HS-27A (cell line): Measurements from ENCODE around the gene SH3RF3.
A peak's percentile ranks its signal among the peaks of the same experiment; 100 is the strongest.

Experiments
- DNase-seq: peaks from one replicate; pipeline ENCODE4 v3.0.0-alpha.2; 2012; ENCODE audit warnings: low read depth, missing footprints

The SH3RF3 gene

DNA sequence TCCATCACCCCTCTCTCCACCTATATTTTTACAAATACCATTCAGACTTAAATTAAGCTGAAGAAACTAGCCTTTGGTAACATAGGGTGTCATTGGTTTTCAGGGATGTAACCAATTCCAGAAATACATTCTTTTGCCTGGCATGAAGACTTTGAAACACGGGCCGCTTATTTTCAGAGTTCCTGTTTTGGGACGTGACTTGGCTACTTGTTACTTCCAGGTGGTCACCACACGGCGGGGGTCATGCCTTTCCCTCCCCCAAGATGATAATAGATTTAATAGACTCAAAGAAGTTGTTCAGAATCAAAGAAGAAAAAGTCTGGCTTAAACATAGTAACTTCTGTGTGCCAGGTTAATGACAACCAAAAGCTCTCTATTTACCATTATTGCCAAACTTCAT lies 374.2 kb downstream of the SH3RF3 start:
- no peak for DNase-seq

- DNase-seq = no peak
Measured at GRCh38 chr2:109507217-109507616, 378.2 kb downstream of the SH3RF3 start.

- no peak for DNase-seq
Measured at GRCh38 chr2:109507828-109508227, 378.8 kb downstream of the SH3RF3 start.

GRCh38 chr2:109508556-109508955 lies 379.6 kb downstream of the SH3RF3 start:
- DNase-seq = no peak

- peak; percentile 84 for DNase-seq
Measured at GRCh38 chr2:109510136-109511028, 381.4 kb downstream of the SH3RF3 start.

DNA sequence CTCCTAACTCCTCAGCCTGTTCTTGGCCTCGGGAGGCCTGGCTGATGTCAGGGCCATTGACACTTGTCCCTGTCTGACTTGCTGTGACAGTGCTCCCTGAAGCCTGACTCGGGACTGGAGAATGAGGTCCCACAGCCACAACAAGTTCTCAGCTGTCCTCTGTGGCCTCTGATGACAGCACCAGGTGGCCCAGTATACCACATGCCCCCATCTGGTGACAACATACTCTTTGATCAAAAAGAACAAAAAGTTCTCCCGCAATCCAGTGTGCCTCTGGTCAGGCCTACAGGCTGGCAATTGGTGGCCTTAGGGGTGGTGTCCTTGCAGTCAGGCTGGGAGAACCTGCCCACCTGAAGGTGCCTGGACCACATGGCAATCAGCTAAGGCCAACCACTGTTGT lies 382.2 kb downstream of the SH3RF3 start:
- DNase-seq = no peak

DNA sequence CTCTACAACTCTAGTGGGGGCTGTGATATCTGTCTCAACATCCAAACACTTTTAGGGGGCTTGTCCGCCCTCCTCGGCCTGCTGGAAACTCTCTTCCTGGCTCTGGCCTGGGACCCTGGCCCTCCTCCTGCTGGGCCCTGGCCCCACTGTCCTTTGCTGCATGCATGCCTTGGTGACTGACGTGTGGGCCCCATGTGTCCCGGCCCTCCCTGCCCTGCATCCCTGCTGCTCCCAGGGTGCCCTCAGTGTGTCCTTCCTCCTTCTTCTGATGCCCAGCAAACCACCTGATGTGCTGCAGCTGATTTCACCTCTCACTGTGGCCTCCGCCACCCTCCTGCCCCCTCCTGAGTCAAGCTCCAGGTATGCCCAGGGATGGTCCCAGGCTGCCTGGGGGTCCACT lies 383.1 kb downstream of the SH3RF3 start:
- DNase-seq = no peak

DNA sequence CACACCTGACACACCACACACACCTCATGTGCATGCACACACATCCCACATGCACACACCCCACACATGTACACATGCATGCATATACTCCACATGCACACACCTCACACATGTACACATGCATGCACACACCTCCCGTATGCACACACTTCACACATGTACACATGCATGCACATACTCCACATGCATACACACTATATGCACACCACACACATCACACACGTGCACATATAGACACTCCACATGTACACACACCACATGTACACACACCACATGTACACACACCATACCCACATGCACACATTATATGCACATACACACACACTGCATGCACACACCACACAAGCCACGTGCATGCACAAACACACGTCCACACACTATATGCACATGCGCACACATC lies 384.2 kb downstream of the SH3RF3 start:
- DNase-seq = no peak

GRCh38 chr2:109513749-109514588 lies 385.0 kb downstream of the SH3RF3 start:
- peak; percentile 56 for DNase-seq

GRCh38 chr2:109514857-109515256 lies 385.9 kb downstream of the SH3RF3 start:
- DNase-seq = no peak

- peak; percentile 49 for DNase-seq
Measured at GRCh38 chr2:109516445-109517117, 387.6 kb downstream of the SH3RF3 start.

DNA sequence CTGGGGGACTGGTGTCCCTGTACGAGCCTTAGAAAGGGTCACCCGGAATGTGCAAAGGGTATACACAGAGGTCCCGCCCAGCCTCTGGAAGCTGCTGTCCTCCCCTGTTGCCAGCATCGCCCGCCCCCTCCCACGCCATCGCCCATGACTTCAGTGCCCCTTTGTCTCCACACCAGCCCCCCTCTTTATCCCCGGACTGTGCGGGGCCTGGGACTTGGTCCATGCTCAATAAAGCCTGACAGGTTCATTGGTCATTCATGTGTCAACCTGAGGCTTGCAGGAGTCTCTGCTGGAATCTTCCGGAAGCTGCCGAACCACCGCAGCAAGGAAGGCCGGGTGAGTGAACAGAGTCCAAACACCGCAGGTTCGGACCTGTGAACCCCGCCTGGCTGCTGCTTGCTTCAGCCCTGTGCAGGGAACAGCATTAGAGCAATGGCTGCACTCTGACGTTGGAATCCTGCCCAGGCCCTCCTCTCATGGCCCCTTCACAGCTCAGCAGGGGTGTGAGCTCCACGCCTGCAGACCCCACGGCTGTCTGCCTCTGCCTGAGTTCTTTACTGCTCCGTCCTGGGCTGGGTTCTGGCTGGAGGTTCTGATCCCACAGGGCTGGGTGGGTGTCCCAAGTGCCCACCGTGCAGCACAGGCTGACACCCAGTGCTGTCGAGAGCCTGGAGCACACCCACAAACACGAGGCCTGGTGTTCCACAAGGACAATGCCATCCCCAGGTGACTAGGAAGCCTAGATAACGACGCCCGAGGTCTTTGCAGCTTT lies 388.3 kb downstream of the SH3RF3 start:
- DNase-seq = no peak

DNA sequence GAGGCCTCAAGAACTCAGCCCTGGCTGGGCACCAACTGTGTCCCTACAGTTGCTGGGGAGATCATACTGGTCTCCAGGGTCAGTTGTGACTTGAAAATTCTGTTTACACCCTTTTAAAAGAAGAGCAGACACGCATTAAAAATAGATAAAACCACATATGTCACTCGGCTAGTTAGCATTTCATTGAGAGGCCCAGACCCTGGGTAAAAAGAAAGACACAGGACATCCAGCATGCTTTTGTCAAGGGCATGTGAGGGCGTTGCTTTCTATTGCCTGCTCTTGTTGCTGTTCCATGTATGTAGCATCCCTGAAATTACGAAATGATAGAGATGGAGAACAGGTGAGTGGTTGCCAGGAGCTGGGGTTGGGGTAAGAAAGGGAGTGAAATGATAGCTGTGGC lies 390.5 kb downstream of the SH3RF3 start:
- no peak for DNase-seq

DNA sequence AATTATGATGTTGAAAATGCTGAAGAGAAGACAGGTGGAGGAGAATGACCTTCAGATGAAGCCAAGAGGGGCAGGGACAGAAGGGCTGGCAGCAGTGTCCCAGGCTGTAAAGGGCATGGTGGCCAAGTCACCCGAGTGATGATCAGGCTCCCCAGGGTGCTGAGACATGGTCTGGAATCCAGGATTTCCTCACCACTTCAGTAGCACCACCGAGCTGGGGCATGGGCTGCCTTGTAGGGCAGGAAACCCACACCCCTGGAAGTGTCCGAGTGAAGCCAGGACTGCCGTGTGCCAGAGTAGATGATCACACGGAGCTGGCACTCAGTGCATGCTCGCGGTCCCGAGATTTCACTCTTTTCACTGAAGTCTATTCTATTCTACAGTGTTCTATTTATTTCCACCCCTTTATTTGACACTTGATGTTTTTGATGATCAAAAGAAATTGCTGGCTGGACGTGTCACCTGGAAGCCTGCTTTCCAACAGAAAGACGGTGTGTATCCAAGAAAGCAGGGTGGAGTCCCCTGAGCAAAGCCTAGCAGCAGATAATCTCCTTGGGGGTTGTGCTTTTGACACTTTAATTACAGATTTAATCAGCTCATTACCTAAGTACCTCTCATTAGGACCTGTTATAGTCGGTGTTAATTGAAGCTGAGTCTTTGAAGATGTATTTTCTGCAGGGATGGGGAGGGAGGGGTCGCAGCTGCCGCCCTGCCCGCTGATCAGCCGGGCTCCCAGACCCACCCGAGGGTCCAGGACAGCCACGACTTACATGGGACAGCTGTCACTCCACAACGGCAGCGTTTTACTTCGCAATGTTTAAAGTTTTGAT lies 392.4 kb downstream of the SH3RF3 start:
- DNase-seq = no peak

- DNase-seq = no peak
Measured at GRCh38 chr2:109522063-109522374, 393.0 kb downstream of the SH3RF3 start.

DNA sequence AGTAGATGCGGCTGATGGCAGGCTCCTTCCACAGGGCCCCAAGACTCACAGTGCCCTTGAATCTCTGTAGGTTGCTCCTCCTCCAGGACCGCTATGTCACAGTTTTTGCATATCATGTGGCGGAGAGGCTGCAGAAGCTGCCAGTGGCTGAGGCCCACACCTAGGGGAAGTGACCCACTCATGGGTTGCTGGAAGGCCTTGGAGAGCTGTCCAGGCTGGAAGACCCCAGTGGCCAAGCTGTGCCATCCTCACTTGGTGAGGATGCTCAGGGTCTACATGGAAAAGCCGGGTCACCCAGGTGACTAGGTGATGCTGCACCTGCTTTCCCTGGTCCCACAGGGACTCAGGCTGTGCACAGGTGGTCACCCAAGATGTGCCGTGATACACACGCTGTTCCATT lies 394.1 kb downstream of the SH3RF3 start:
- DNase-seq = no peak

DNA sequence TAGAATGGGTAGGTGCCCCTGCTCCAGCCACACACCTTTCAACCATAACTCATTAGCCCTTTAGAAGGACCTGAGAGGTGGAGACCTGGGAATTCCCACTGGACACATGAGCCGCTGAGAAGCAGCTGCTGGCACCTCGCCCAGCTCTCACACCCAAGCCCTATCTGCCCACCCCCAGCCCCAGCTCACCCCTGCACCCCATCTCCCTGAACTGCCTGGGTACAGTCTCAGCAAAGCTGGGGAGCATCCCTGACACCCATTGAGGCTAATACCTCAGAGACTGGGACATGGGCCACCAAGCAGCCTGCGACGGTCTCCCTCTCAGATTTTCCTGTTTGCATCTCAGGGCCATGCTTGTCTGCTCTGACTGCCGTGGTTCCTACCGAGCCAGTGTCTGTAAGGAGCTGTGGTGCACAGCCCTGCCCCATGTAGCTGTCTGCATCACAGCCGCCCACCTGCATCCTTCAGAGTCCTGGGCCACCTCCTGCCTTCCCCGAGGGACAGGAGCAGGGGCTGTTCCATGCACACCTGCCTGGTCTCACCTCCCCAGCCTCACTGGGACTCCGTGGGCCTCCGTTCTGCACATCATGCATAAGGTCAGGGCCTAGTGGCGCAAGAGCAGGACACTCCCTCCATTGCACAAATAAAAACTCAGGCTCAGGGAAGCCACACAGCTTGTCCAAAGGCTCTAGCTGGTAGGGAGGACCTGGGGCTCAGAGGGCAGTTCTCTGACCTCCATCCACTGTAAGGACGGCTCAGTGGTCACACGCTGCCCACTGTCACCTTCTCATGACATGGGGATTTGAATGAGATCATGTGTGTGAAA lies 394.7 kb downstream of the SH3RF3 start:
- no peak for DNase-seq

DNA sequence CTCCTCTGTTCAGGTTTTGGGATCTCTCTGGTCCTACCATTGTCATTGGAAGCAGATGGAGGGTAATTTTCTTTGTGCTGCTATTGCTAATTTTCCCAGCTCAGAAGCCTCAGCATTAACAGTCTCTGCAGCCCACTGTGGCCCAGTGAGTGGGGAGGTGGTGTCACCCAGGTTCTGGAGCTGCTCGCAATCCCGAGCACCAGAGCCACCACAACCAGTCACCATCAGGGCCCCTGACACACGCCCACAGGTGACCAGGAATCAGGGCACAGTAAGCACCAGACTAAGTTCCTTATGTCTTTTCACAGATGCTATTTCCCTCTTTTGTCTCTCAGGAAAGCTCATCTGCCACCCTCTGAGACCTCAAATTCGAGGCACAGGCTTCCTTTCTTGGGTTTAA lies 396.8 kb downstream of the SH3RF3 start:
- no peak for DNase-seq

DNA sequence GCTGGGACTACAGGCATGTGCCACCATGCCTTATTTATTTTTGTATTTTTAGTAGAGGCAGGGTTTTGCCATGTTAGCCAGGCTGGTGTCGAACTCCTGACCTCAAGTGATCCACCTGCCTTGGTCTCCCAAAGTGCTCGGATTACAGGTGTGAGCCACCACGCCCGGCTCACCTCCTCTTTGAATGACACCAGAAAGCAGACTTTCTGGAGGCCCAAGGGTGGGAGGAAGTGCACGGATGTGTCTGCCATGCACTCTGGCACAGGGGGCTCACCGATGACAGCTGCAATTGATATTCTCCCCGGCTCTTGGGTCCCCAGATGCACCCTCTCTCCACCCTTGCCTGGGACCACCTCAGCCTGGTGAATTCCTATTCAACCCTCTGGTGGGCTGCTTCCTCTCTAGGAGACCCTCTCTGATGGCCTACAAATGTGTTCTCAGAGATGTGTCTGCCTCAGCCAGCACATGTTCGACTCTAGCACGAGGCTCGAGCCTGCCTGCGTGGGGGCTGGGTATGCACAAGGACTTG lies 397.5 kb downstream of the SH3RF3 start:
- no peak for DNase-seq

GRCh38 chr2:109527079-109527478 lies 398.1 kb downstream of the SH3RF3 start:
- DNase-seq = no peak
